ENCODE data around the gene PPFIA4.

Gene PPFIA4

GRCh38 chr1:203069030-203069747, 42.9 kb downstream of the PPFIA4 start:
- CTCF ChIA-PET, result interaction anchor here (0.9 kb wide), 1 partner anchor 200 kb away, joined by 3 read pairs; no protein-coding TSS in a partner anchor
- POLR2A ChIA-PET, result no interaction called here
- DNase-seq (ENCODE audit: extremely low spot score), result no peak
- TF ChIP-seq, protein P1, sequence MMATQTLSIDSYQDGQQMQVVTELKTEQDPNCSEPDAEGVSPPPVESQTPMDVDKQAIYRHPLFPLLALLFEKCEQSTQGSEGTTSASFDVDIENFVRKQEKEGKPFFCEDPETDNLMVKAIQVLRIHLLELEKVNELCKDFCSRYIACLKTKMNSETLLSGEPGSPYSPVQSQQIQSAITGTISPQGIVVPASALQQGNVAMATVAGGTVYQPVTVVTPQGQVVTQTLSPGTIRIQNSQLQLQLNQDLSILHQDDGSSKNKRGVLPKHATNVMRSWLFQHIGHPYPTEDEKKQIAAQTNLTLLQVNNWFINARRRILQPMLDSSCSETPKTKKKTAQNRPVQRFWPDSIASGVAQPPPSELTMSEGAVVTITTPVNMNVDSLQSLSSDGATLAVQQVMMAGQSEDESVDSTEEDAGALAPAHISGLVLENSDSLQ (IDR thresholded peaks at IDR 0.05), result peak; percentile 40; the same call in 1 of the 2 replicates
- no peak for TF ChIP-seq BHLHE40 (IDR thresholded peaks at IDR 0.05; ENCODE audit: borderline replicate concordance)

DNA sequence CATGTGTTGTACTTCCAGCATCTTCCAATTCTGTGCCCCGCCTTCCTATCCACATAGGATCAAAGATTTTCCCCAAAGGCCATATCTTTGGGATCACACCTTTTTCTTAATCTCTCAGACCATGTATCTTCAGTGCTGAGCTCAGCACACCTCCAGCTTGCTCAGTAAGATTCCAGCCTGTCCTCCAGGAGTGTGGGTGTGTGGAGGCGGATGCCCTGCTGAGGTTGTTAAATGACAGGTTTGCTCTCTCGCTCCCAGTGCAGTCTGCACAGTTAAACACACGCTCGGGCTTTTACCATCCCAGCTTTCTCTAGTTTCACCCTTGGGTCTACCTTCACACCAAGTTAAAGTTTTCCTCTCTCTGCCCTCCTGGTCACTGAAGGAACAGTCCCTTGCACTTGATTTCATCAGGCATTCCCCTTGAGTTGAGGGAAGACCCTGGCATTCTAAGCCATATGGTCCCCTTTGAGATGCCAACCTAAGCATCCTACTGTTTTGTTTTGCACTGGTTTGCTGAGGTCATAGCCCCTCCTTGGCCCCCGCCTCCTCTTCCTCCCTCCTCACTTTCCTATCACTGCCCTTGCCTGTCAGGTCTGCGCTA, 45.8 kb downstream of the PPFIA4 start:
- DNase-seq (ENCODE audit: extremely low spot score), result no peak
- TF ChIP-seq L3MBTL2 (conservative IDR thresholded peaks at IDR 0.05), result no peak
- TF ChIP-seq TARDBP (IDR thresholded peaks at IDR 0.05), result no peak
- ChIA-PET CTCF (no interaction called here), POLR2A (no interaction called here)

- CTCF ChIA-PET, result no interaction called here
- DNase-seq (ENCODE audit: extremely low spot score), result no peak
- TF ChIP-seq L3MBTL2 (conservative IDR thresholded peaks at IDR 0.05) (no peak), FOXM1 (IDR thresholded peaks at IDR 0.05; ENCODE audit: borderline replicate concordance) (no peak), ZNF384 (IDR thresholded peaks at IDR 0.05) (no peak), BHLHE40 (IDR thresholded peaks at IDR 0.05; ENCODE audit: borderline replicate concordance) (no peak), FOXA1 (IDR thresholded peaks at IDR 0.05) (no peak), CTBP1 (IDR thresholded peaks at IDR 0.05; ENCODE audit: borderline replicate concordance) (no peak), SP1 (IDR thresholded peaks at IDR 0.05) (no peak), TARDBP (IDR thresholded peaks at IDR 0.05) (no peak), SUZ12 (IDR thresholded peaks at IDR 0.05) (no peak), ARNT (IDR thresholded peaks at IDR 0.05) (no peak), HDGF (IDR thresholded peaks at IDR 0.05; ENCODE audit: borderline replicate concordance) (no peak), ELF4 (IDR thresholded peaks at IDR 0.05) (no peak), FOXK2 (IDR thresholded peaks at IDR 0.05) (no peak), LEF1 (IDR thresholded peaks at IDR 0.05; ENCODE audit: borderline replicate concordance) (no peak), NFRKB (IDR thresholded peaks at IDR 0.05) (no peak)
- TF ChIP-seq, protein P1 (IDR thresholded peaks at IDR 0.05), result no peak
- POLR2A ChIA-PET, result no interaction called here
These were observed 46.6 kb downstream of the PPFIA4 start for GRCh38 chr1:203072911-203073310.

DNA sequence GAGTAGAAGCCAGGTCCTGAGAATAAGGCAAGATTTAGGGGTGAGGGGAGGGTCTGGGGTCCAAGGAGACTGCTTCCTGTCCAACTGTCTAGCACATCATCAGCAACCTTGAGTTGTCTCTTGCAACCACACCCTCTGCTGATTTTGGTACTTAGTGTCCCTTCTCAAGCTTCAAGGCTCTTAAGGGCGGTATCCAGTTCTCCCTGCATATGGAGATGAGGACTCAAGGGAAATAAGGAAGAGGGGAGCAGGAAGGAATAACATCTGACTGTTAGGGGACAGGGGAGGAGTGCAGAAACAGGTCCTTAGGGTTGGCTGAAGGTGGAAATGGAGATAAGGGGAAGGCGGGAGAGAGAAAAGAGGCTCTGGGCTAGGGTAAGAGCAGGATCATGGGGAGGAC, 47.2 kb downstream of the PPFIA4 start:
- POLR2A ChIA-PET, result no interaction called here
- TF ChIP-seq ELF4 (IDR thresholded peaks at IDR 0.05), result no peak
- TF ChIP-seq, protein P1 (IDR thresholded peaks at IDR 0.05), result no peak
- no peak for TF ChIP-seq LEF1 (IDR thresholded peaks at IDR 0.05; ENCODE audit: borderline replicate concordance)
- no peak for TF ChIP-seq BHLHE40 (IDR thresholded peaks at IDR 0.05; ENCODE audit: borderline replicate concordance)
- DNase-seq (ENCODE audit: extremely low spot score), result no peak
- CTCF ChIA-PET, result no interaction called here

GRCh38 chr1:203074610-203075009, 48.3 kb downstream of the PPFIA4 start:
- TF ChIP-seq TARDBP (IDR thresholded peaks at IDR 0.05) (no peak), CTBP1 (IDR thresholded peaks at IDR 0.05; ENCODE audit: borderline replicate concordance) (no peak), FOXM1 (IDR thresholded peaks at IDR 0.05; ENCODE audit: borderline replicate concordance) (no peak), HDGF (IDR thresholded peaks at IDR 0.05; ENCODE audit: borderline replicate concordance) (no peak), FOXK2 (IDR thresholded peaks at IDR 0.05) (no peak), ZNF384 (IDR thresholded peaks at IDR 0.05) (no peak), BHLHE40 (IDR thresholded peaks at IDR 0.05; ENCODE audit: borderline replicate concordance) (no peak), ELF4 (IDR thresholded peaks at IDR 0.05) (no peak)
- no peak for DNase-seq (ENCODE audit: extremely low spot score)
- ChIA-PET CTCF (no interaction called here), POLR2A (no interaction called here)

DNA sequence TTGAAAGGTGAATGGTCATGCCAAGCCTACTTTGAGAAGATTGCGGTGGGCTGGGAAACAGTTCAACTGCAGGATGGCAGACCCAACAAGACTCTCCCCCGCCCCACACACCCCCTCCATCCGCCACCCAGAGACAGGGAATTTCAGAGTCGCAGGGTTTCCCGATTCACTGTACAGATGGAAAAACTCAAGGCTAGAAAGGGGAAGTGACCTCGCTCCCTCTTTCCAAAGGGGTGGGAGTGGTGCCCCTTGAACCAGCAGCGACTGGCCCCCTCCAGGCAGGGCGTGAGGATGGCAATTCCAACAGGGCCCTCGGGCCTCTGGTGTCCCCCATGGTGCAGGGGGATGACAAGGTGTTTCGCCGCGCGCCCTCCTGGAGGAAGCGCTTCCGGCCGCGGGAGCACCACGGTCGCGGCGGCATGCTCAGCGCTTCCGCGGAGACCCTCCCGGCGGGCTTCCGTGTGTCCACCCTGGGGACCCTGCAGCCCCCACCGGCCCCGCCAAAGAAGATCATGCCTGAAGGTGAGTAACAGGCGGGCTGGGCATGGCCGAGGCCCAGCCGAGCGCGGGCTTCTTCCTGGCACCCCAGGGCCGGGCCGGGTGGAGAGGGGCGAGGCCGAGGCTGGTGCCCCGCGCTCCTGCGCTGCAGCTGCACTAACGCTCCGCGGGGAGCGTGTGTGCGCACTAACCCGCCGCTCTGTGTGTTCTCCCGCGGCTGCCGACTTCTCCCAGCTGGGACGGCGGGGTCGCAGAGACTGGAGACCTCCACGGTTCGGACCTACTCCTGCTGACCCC, 49.1 kb downstream of the PPFIA4 start:
- no peak for DNase-seq (ENCODE audit: extremely low spot score)
- no peak for TF ChIP-seq ARNT (IDR thresholded peaks at IDR 0.05)
- TF ChIP-seq, protein P1 (IDR thresholded peaks at IDR 0.05), result no peak

More for the DNA sequence above, 49.1 kb downstream of the PPFIA4 start:
- POLR2A ChIA-PET, result no interaction called here
- CTCF ChIA-PET, result no interaction called here
